IMR-90 (cell line): ENCODE measurements around the gene TNFRSF21.

Experiments used
- CTCF ChIP-seq: conservative IDR thresholded peaks from 2 replicates; pipeline ENCODE4 v1.5.1; 2012; ENCODE audit warnings: mild to moderate bottlenecking, low read depth, low read length, improper control_type of control experiment
- MXI1 ChIP-seq: IDR thresholded peaks from 2 replicates; pipeline ENCODE4 v1.6.1; 2012; ENCODE audit warnings: low read depth, mild to moderate bottlenecking, low read length, moderate library complexity, borderline replicate concordance
- POLR2A ChIP-seq: IDR thresholded peaks from 2 replicates; pipeline ENCODE4 v1.6.1; 2012; ENCODE audit warnings: mild to moderate bottlenecking, low read depth, low read length
- RCOR1 ChIP-seq: IDR thresholded peaks from 2 replicates; pipeline ENCODE4 v1.6.1; 2012; ENCODE audit warnings: mild to moderate bottlenecking, low read length, improper control_type of control experiment; ENCODE audit not compliant: insufficient replicate concordance
- SMC3 ChIP-seq: fragments of 150-350 bp; IDR thresholded peaks from 2 replicates; pipeline ENCODE4 v1.6.1; 2016; ENCODE audit warnings: low read depth, mild to moderate bottlenecking, antibody characterized with exemption, low read length, moderate library complexity
- USF2 ChIP-seq: fragments of 150-350 bp; IDR thresholded peaks from 2 replicates; pipeline ENCODE4 v1.6.1; 2017; ENCODE audit warnings: mild to moderate bottlenecking, antibody characterized with exemption, low read length, low read depth

- TF ChIP-seq RCOR1 (no peak), USF2 (no peak), CTCF (no peak), MXI1 (no peak), SMC3 (no peak), POLR2A (no peak)
Observed at GRCh38 chr6:47247227-47247797, 62.4 kb downstream of the TNFRSF21 start.
